ENCODE measurements around the gene ZFP91.

The ZFP91 gene

GRCh38 chr11:58625086-58625485 is 46.2 kb downstream of the ZFP91 start:
- DNase-seq (ENCODE audit: low read depth): no peak

DNA sequence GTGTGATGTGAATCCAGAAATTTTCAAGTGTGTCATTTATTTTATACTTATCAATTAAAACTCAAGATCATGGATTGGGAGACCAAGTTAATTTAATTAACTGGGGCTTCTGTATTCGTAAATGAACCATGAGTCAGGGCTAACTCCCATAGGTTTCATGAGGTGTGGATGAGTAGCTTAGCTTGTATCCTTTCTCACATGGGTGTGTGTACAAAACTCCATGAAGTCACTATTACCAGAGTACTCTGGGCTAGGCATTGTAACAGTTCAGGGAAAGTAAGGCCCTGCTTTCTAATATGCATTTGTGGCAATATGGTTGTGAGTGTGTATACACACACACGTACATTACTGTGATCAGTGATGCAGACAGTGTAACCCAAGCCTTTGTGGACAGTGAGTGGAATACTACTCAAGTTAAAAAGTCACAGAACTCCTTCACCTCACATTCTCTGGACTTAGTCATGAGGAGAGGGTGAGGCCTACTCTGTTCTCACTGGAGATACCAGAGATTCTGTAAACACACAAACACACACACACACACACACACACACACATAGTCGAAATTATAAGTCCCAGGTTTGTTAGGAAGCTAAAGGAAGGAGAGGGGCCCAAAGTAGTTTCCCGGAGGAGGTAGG is 47.1 kb downstream of the ZFP91 start:
- no peak for DNase-seq (ENCODE audit: low read depth)

More at GRCh38 chr11:58625086-58625485, 46.2 kb downstream of the ZFP91 start:
- no peak overlapping the region for H3K4me3 ChIP-seq (ENCODE audit: low read depth, low read length)

DNA sequence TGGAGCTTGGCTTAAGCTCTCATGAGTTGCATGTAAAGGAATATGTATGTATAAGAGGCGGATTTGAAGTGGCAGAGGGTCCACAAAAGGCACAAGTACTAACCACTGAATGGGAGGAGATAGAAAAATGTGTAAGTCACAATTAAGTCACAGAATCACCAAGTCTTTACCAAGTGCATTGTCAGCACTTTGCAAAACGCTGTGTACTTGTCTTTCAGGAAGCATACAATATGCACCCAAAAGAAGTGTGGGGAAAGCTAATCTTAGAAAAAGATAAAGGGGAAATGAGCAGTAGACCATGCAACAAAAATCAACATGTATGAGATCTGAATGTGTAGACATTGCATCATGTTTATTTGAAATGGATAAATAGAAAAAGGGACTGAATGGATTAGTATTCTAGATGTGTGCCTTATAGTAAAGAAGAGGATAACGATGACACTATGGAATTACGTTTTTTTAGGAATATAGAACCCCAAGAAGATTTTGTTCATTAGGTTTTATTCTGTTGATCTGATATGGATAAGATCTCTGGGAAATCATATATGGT is 48.1 kb downstream of the ZFP91 start:
- H3K4me3 ChIP-seq (ENCODE audit: low read depth, low read length): no peak overlapping the region
- DNase-seq (ENCODE audit: low read depth): no peak

More for the DNA sequence above, 47.1 kb downstream of the ZFP91 start:
- H3K4me3 ChIP-seq (ENCODE audit: low read depth, low read length): no peak overlapping the region

- DNase-seq (ENCODE audit: low read depth): no peak
- no peak overlapping the region for H3K4me3 ChIP-seq (ENCODE audit: low read depth, low read length)
These were observed 49.6 kb downstream of the ZFP91 start for GRCh38 chr11:58628446-58628845.

DNA sequence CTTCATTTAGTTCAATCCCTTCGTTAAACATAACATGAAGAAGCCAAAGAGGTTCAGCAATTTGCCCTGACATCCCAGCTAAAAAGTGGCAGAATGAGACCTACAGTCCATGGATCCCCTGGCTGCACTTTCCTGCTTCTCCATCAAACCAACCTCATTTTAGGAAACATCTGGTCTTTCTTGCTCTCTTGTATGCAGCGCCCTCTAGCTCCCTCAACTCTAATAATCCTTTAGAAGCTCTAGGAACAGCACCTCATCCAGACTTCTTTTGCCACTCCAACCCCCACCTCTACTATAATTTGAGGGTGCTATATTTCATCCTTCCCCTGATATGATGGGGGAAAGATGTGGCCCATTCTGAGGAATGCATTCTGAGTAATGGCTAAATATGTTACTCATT is 51.0 kb downstream of the ZFP91 start:
- no peak for DNase-seq (ENCODE audit: low read depth)
- H3K4me3 ChIP-seq (ENCODE audit: low read depth, low read length): no peak overlapping the region

DNA sequence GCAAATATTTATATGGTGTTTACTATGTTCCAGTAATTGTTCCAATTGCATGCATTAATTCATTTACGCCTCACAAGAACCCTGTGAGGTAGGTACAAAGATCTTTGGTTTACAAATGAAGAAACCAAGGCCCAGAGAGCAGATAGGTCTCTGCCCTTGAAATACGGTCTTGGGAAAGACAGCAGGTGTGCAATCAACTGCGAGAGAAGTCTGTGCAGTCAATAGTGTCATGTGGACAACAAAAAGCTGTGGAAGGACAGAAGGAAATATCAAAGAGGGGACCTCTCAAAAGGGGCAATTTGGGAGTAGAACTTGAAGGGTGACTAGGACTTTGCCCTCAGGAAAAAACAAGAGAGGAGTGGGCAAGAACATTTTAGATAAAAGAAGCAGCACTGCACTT is 52.5 kb downstream of the ZFP91 start:
- no peak overlapping the region for H3K4me3 ChIP-seq (ENCODE audit: low read depth, low read length)
- DNase-seq (ENCODE audit: low read depth): no peak

GRCh38 chr11:58632510-58632909 is 53.6 kb downstream of the ZFP91 start:
- no peak for DNase-seq (ENCODE audit: low read depth)
- no peak overlapping the region for H3K4me3 ChIP-seq (ENCODE audit: low read depth, low read length)

DNA sequence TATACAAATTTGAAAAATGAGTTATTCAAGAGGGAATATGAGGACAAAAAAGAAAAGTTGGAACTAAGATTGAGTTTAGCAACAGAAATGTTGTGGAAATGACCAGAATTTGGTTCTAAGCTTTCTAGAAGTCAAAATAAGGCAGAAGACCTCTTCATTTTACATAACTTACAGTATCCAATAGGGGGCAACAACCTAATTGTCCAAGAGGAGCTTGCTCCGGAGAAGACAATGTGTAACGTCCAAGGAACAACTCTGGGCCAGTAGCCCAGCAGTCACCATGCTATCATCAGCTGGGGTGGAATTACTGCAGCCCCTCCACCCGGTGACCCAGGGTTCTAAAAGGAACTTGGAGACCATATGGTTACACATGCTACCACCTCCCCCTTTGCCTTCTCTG is 57.7 kb downstream of the ZFP91 start:
- no peak overlapping the region for H3K4me3 ChIP-seq (ENCODE audit: low read depth, low read length)
- no peak for DNase-seq (ENCODE audit: low read depth)

GRCh38 chr11:58637371-58637770 is 58.5 kb downstream of the ZFP91 start:
- H3K4me3 ChIP-seq (ENCODE audit: low read depth, low read length): no peak overlapping the region
- DNase-seq (ENCODE audit: low read depth): no peak

- H3K4me3 ChIP-seq (ENCODE audit: low read depth, low read length): no peak overlapping the region
- no peak for DNase-seq (ENCODE audit: low read depth)
These were observed 60.2 kb downstream of the ZFP91 start for GRCh38 chr11:58639103-58639502.

GRCh38 chr11:58639669-58640068 is 60.8 kb downstream of the ZFP91 start:
- DNase-seq (ENCODE audit: low read depth): no peak
- H3K4me3 ChIP-seq (ENCODE audit: low read depth, low read length): no peak overlapping the region

DNA sequence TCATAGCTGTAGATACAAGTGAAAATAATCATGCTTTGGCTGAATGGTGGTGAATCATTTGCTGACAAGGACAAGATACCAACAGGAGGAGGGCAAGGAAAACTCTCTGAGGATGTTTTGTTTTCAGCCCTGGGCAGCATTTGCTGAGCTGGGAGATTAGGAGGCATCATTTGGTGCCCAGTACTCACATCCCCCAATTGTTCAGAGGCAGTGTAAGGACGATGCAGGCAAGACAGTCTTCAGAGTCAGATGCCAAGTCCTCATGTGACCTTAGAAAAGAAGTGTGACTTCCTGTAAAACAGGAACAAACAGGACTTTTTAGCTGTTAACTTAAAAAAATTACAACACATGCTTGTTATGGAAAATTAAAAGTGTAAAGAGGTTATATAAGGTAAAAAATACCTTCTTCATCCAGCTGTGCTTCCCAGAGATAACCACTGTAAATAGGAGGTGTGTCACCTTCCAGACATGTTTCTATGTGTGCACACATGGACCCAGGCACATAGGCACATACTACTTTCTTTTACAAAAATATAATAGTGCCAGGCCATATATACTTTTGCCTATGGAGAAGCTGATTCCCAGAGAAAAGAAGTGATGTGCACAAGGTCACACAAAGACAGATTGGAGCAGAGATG is 61.6 kb downstream of the ZFP91 start:
- DNase-seq (ENCODE audit: low read depth): no peak
- H3K4me3 ChIP-seq (ENCODE audit: low read depth, low read length): no peak overlapping the region

DNA sequence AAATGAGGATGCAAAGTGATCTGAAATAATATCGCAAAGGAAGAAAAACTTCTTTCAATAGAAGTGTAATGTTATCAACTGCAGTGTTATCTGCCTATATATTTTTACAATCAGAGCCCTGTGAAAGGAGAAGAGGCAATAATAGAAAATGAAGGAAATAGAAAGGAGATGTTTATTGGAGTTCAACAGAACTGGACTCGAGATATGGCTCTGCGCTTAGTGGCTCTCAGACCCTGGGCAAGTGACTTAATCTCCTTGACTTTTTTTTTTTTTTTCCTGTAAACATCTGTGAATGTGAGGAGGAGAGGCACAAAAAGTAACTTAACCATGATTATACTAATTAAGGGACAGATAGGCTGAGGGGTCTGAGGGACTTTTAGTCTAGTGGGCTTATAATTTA is 62.5 kb downstream of the ZFP91 start:
- H3K4me3 ChIP-seq (ENCODE audit: low read depth, low read length): no peak overlapping the region
- DNase-seq (ENCODE audit: low read depth): no peak

DNA sequence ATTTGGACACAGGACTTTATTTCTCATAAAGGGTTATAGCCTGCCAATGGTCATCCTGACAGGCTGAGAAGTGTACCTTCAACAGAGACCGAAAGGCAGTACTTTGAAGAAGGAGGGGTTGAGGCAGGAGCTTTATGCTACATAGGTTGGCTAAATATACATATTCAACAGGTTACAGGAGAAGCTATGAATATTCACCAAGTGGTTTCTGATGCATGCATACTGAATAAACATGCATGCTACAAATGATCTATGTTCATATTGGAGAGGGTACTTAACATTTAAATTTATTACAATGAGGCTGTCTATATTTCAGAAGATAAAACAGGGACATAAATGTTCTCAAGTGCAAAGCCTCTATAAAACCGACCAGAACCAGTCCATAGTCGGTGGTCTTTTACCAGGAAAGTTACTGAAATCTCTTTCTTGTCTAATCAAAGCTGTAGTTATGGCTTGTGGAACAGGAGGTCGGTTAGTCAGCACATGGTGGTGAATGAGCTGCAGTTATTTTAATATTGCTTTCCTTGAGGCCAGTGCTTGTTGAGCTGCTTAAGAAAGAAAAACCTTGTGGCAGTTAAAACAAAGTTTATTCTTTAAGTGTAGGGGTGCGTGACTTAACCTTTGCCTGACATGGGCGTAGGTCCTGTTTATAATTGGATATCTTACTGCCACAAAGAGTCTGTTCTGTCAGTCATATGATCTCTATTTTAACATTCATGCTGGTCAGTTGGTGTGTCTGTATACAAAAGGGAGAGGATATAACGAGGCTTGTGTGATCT is 63.1 kb downstream of the ZFP91 start:
- no peak for DNase-seq (ENCODE audit: low read depth)
- H3K4me3 ChIP-seq (ENCODE audit: low read depth, low read length): no peak overlapping the region

DNA sequence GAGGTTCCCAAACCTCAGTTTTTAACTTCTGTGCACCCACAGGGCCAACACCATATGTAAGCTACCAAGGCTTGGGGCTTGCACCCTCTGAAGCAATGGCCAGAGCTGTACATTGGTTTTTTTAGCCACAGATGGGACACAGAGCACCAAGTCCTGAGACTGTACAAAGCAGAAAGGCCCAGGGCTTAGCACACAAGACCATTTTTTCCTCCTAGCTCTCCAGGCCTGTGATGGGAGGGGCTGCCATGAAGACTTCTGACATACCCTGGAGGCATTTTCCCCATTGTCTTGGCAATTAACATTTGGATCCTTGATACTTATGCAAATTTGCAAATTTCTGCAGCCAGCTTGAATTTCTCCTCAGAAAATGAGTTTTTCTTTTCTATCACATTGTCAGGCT is 67.0 kb downstream of the ZFP91 start:
- no peak for DNase-seq (ENCODE audit: low read depth)
- H3K4me3 ChIP-seq (ENCODE audit: low read depth, low read length): no peak overlapping the region

DNA sequence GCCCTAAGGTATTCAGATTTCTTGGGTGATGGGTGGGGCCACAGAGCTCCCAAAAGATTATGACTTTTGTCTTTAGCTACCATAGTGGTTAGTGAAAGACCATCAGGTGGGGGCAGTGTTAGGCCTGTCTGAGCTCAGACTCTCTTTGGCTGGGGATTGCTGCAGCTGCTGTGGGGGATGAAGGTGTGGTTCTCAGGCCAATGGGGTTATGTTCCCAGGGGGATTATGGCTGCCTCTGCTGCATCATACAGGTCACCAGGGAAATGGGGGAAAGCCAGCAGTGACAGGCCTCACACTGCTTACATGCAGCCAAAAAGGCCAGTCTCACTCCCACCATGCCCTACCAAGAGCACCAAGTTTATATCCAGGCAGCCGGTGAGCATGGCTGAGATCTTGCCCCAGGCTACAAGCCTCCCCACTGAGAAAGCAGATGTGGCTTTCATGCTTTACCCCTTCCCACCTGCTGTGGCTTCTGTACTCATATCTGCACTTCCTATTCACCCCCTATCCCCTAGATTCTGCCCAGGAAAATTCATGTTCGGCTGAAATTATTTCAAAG is 68.4 kb downstream of the ZFP91 start:
- no peak for DNase-seq (ENCODE audit: low read depth)
- no peak overlapping the region for H3K4me3 ChIP-seq (ENCODE audit: low read depth, low read length)

GRCh38 chr11:58647866-58648265 is 69.0 kb downstream of the ZFP91 start:
- no peak overlapping the region for H3K4me3 ChIP-seq (ENCODE audit: low read depth, low read length)
- no peak for DNase-seq (ENCODE audit: low read depth)

DNA sequence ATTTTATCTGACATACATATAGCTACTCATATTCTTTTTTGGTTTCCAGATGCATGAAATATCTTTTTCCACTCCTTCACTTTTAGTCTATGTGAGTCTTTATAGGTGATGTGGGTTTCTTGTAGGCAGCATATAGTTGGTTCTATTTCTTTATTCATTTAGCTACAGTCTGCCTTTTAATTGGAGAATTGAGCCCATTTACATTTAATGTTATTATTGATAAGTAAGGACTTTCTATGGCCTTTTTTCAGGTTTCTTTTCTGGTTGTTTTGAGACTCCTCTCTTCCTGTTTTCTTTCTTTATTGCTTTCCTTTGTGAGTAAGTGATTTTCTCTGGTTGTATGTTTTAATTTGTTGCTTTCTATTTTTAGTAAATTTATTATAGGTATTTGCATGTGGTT is 70.8 kb downstream of the ZFP91 start:
- H3K4me3 ChIP-seq (ENCODE audit: low read depth, low read length): no peak overlapping the region
- no peak for DNase-seq (ENCODE audit: low read depth)

- no peak for DNase-seq (ENCODE audit: low read depth)
- no peak overlapping the region for H3K4me3 ChIP-seq (ENCODE audit: low read depth, low read length)
These were observed 71.6 kb downstream of the ZFP91 start for GRCh38 chr11:58650496-58650895.

DNA sequence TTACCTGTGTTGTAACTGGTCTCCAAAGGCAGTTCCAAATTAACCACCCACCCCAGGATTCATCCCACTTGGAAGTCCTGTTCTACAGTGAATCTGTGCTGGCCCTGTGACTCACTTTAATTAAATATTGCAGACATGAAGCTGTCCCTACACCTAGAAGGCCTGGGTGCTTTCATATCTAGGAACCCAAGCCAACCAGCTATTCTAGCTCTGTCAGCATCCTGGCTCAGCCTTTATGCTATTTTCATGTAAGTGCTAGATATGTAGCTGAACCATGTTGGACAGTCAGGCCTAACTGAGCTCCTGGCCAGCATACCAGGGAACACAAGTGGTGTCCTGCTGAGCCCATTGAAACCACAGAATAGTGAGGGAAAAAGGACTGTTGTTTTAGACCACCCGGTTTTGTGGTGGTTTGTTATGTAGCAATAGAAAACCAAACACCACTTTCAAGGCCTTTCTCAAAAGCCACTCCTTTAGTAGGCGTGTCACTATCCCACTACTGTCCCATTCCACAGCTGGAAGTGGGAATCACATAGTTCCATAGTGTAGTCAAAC is 73.9 kb downstream of the ZFP91 start:
- H3K4me3 ChIP-seq (ENCODE audit: low read depth, low read length): no peak overlapping the region
- DNase-seq (ENCODE audit: low read depth): no peak
